Nephron progenitor cell (in vitro differentiated cells): ENCODE measurements around the gene MT3.
A peak's percentile ranks its signal among the peaks of the same experiment; 100 is the strongest.

Source experiments
- DNase-seq: peaks from one replicate; pipeline ENCODE4 v3.0.0; 2021
- H3K27ac Mint-ChIP-seq: 2 replicates; pipeline ENCODE4 v1.8.0; 2021; ENCODE audit warnings: mild to moderate bottlenecking, moderate library complexity, mixed read lengths
- H3K27me3 Mint-ChIP-seq: 2 replicates; pipeline ENCODE4 v1.8.0; 2021; ENCODE audit warnings: mild to moderate bottlenecking, low read depth, mixed read lengths; ENCODE audit not compliant: poor library complexity
- H3K36me3 Mint-ChIP-seq: 2 replicates; pipeline ENCODE4 v1.8.0; 2021; ENCODE audit warnings: low read depth, mixed read lengths
- H3K4me1 Mint-ChIP-seq: 2 replicates; pipeline ENCODE4 v1.8.0; 2021; ENCODE audit warnings: mixed read lengths
- H3K4me3 Mint-ChIP-seq: 2 replicates; pipeline ENCODE4 v1.8.0; 2021; ENCODE audit warnings: mild to moderate bottlenecking, moderate library complexity, mixed read lengths
- H3K9me3 Mint-ChIP-seq: 2 replicates; pipeline ENCODE4 v1.8.0; 2021; ENCODE audit warnings: mild to moderate bottlenecking, moderate library complexity, mixed read lengths
- CTCF ChIP-seq: fragments of 200-600 bp; sonication (generic); IDR thresholded peaks from 2 replicates; pipeline ENCODE4 v1.5.0; 2021; ENCODE audit warnings: antibody characterized with exemption

Gene MT3

GRCh38 chr16:56623637-56624036, 34.3 kb downstream of the MT3 start:
- Mint-ChIP-seq H3K9me3 (peaks cover 18% of the 10 kb centered on the region), H3K27ac (no peak overlapping the region), H3K4me1 (peaks cover 31% of the 10 kb centered on the region), H3K4me3 (no peak overlapping the region), H3K36me3 (no peaks in the 10 kb centered on the region), H3K27me3 (peaks cover 100% of the 10 kb centered on the region)
- no peak for TF ChIP-seq CTCF
- no peak for DNase-seq

- H3K4me1 Mint-ChIP-seq: peaks cover 25% of the 10 kb centered on the region
- H3K4me3 Mint-ChIP-seq: peak within 1 kb of the TSS; percentile 81
- peaks cover 18% of the 10 kb centered on the region for H3K9me3 Mint-ChIP-seq
- H3K36me3 Mint-ChIP-seq: no peaks in the 10 kb centered on the region
- no peak within 1 kb of the TSS for H3K27ac Mint-ChIP-seq
- peak; percentile 46 for DNase-seq
- no peak for TF ChIP-seq CTCF
- peaks cover 100% of the 10 kb centered on the region for H3K27me3 Mint-ChIP-seq
Measured at GRCh38 chr16:56625140-56625942, 36.0 kb downstream of the MT3 start, which contains the start of gene MT1E. Gene MT1E (plus strand): TSS chr16:56625781. CDS start chr16:56625852, 71 bp downstream.

GRCh38 chr16:56625943-56626654, 36.8 kb downstream of the MT3 start:
- Mint-ChIP-seq H3K27ac (no peak overlapping the region), H3K9me3 (peaks cover 18% of the 10 kb centered on the region), H3K27me3 (peaks cover 100% of the 10 kb centered on the region), H3K36me3 (no peaks in the 10 kb centered on the region), H3K4me3 (peak overlapping the region; percentile 72), H3K4me1 (peaks cover 19% of the 10 kb centered on the region)
- DNase-seq: no peak
- no peak for TF ChIP-seq CTCF

- TF ChIP-seq CTCF: no peak
- H3K27ac Mint-ChIP-seq: no peak overlapping the region
- peaks cover 14% of the 10 kb centered on the region for H3K4me1 Mint-ChIP-seq
- DNase-seq: no peak
- peaks cover 100% of the 10 kb centered on the region for H3K27me3 Mint-ChIP-seq
- peaks cover 18% of the 10 kb centered on the region for H3K9me3 Mint-ChIP-seq
- H3K36me3 Mint-ChIP-seq: no peaks in the 10 kb centered on the region
- no peak overlapping the region for H3K4me3 Mint-ChIP-seq
Measured at GRCh38 chr16:56626685-56627084, 37.4 kb downstream of the MT3 start.

GRCh38 chr16:56628486-56629350, 39.4 kb downstream of the MT3 start:
- no peak overlapping the region for H3K27ac Mint-ChIP-seq
- peaks cover 100% of the 10 kb centered on the region for H3K27me3 Mint-ChIP-seq
- no peaks in the 10 kb centered on the region for H3K36me3 Mint-ChIP-seq
- no peak for TF ChIP-seq CTCF
- no peak for DNase-seq
- peaks cover 7% of the 10 kb centered on the region for H3K9me3 Mint-ChIP-seq
- H3K4me1 Mint-ChIP-seq: peaks cover 19% of the 10 kb centered on the region
- H3K4me3 Mint-ChIP-seq: no peak overlapping the region
